Right hindlimb (tissue), 1 donor: ENCODE results near the gene WDR59.
A peak's percentile ranks its signal among the peaks of the same experiment; 100 is the strongest.
"Not testable (repeated sequence)": the region's sequence is repeated elsewhere in the genome, so short reads cannot be mapped to it uniquely, and the experiment has no call there.

Source experiments
- DNase-seq: peaks from one replicate; pipeline ENCODE4 v3.0.0-alpha.2; 2018

The WDR59 gene

DNA sequence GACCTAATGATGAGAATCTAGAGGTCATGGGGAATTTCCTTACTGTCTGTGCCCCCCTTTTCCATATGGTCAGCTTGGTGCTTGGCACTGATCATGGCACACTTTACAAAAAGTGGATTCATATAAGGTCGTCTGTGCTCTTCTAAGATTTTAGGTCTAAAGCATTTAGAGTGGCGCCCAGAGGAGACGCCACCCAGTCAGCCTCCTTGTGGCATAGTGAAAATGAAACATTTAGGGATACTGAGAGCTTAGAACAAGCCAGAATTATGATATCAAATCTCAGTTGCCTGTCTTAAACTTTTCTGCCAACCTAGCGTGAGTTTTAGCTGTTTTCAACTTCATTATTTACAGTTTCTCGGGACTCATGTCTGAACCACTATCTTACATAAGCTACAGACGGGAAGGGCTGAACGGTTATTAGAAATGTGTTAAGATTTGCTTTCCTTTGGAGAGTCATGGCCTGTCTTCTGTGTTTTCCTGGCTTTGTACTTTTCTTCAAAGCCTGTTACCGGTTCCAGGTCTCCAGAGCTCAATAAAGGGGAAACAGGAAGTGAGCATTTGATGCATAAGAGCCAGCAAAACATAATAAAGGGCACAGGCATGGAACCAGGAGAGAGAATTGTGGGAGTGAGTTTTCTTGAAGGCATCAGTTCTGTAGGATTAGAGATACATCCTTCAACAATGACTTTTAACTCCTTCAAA, 27.6 kb upstream of the WDR59 start:
- no peak for DNase-seq

DNA sequence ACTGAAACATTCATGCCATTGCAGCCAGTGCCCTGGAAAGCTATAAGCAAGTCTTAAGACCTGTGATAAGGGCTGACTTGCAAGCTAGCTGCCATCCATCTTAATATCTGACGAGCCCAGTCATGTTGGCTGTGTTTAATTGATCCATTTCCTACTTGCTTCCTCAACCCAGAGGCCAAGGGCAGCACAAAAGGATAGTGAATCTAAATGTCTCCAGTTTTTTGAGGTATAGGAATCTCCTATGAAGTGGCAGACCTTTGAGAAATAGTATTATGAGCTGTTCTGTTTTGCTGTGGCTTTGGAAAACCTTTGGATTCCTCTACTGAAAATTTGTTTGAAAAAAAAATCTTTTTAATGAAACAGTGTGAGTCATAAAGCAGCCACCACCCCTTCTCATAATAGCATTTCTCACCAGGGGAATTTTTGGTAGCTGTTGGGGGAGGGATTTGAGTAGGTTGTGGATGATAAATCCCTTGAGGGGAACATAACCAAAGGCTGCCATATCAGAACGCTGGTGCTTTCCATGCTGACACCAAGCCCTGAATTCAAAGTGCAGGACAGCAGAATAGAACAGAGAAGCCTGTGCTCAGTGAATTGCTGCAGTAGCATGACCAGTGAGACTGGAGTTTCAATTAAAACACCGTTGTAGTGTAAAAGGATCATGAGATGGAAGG, 26.8 kb upstream of the WDR59 start:
- no peak for DNase-seq

DNA sequence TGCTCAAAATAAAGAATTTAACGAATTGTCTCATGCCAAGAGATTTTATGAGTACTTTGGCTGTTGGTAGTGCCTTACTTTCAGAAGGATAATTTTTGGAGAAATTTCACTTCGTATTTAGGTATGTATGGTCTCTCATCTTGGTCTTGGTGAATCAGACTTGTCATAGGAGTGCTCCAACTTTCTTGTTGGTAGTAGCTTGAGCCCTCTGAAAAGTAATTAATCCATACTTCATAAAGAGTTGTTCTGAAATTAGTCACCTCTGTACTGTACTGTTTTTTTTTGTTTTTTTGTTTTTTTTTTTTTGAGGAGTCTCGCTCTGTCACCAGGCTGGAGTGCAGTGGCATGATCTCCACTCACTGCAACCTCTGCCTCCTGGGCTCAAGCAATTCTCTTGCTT, 25.5 kb upstream of the WDR59 start:
- no peak for DNase-seq

DNA sequence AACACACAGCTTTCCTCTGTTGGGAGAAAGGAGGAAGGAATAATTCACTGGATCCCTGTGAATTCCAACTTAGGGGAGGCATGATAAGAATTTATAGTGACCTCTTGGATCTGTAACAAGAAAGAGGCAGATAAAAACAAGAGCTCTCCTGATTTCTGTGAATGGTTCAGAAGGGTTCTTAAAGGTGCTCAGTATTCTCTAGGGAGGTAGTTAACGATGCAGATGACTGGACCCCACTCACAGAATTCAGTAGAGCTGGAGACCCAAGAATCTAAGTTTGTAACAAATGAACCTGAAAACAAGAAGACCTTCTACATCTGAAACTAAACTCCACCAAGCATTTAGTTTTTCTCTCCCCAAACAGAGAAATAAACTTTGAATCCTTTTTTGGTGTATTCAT, 22.5 kb upstream of the WDR59 start:
- DNase-seq: no peak

DNA sequence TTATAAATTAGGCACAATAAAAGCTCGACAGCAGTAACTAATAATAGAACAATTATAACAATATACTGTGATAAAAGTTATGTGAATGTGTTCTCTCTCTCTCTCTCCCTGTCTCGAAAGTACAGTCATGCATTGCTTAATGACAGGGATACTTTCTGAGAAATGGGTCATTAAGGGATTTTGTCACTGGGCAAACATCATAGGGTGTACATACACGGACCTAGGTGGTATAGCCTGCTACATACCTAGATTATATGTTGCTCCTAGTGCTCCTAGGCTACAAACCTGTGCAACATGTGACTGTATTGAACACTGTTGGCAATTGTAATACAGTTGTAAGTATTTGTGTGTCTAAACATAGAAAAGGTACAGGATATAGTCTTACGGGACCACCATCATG, 20.8 kb upstream of the WDR59 start:
- no peak for DNase-seq

DNA sequence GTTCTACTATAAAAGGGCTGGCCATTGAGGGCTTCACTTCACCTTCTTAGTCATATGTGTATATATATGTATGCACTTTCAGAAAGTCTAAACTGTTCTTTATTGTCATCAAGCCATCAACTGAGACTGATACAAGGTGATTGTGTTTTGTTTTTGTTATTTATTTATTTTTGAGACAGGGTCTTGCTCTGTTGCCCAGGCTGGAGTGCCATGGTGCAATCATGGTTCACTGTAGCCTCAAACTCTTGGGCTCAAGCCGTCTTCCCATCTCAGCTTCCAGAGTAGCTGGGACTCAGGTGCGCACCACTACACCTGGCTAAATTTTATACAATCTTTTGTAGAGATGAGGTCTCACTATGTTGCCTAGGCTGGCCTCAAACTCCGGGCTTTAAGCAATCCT, 19.5 kb upstream of the WDR59 start:
- no peak for DNase-seq

DNA sequence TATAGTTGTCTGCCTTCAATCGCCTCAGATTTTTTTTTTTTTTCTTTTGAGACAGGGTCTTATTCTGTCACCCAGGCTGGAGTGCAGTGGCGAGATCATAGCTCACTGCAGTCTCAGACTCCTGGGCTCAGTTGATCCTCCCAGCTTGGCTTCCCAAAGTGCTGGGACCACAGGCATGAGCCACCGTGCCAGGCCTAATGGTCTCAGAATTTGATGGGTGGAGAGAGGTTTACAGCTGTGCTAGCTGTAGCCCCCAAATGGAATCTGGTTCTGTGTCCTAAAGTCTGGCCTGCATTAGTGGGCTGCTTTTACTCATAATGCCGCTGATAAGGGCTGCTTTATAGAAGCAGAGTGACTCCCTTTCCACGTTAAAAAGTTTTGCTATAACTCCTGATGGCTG, 19.0 kb upstream of the WDR59 start:
- no peak for DNase-seq

DNA sequence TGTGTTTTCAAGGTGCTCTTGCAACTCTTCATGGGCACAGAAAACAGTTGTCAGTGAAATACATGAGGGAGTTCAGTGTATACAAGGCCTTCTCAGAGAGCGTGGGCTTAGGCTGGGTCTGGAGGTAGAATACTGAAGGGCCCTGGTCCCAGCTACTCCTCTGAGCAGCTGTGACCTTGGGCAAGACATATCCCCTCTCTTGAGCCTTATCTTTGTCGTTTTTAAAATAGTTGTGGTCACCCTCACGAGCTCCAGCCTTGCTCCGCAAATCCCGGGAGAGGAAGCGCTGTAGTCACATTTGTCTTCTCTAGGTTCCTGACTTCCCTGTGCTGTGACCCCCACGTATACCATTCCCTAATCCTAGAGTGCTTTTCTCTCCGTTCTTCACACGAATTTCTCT, 17.6 kb upstream of the WDR59 start:
- no peak for DNase-seq

DNA sequence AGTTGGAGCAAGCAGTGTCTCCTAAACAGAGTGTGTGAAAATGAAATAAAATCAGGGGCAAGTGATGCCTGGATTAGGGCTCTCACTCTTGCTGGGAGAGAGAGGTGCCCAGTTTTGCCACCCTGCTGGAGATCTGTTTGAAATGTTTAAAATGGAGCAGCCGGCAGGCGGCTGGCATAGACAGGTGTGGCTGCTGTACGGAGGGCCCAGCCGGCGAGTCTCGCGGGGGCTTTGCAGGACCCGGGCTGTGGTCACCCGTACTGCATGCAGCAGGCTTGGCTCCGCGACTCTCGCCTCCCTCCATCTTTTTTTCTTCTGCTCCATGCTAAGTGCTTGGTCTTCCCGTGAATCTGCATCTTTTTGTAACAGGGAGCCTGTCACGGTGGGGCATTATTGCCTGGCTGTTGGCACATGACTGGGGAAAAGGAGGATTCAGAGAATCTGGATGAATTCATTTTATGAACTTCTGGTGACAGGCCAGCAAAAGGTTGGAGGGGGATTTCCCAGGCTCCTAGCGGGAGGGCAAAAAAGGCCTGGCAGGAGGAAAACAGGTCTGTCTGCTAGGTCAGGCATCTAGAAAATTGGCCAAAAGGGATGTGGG, 15.7 kb upstream of the WDR59 start:
- peak; percentile 46 for DNase-seq

DNA sequence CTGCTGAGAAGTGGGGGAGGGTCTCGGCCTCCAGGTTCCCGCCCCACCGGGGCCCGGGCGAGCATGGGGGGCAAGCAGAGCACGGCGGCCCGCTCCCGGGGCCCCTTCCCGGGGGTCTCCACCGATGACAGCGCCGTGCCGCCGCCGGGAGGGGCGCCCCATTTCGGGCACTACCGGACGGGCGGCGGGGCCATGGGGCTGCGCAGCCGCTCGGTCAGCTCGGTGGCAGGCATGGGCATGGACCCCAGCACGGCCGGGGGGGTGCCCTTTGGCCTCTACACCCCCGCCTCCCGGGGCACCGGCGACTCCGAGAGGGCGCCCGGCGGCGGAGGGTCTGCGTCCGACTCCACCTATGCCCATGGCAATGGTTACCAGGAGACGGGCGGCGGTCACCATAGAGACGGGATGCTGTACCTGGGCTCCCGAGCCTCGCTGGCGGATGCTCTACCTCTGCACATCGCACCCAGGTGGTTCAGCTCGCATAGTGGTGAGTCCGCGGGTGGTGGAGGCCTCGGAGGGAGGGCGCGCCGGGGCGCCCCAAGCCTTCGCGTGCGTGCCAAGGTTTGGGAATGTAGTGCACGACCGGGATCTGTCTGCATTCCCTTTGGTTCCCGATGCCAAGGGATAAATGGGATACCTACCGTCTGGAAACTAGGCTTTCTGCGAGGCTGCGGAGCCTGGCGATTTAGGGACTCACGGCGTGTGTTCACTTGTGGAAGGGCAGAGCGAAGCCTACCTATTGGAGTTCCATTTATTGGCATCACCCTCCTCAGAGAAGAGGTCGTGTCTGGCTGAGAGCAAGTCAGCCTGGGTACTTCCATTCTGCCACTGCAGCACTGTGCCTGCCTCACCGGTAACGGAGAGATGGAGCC, 14.9 kb upstream of the WDR59 start:
- DNase-seq: peak; percentile 54

DNA sequence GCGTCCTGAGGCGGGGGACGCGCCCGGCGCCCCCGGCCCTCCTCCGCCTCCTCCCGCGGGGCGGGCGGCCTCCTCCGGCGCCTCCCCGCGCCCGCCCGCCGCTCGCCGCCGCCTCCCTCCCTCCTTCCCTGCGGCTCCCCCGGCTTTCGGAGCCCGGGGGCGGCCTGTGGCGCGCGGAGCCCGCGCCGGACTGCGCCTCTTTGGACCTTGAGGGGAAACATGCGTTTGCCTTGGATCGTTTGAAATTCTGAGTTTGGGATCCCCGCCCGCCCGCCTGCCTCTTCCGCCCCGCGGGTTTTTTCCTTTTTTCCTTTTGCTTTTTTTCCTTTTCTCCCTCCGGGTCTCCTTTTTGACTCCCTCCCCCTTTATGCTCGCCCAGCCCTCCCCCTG, 14.3 kb upstream of the WDR59 start:
- peak; percentile 60 for DNase-seq

DNA sequence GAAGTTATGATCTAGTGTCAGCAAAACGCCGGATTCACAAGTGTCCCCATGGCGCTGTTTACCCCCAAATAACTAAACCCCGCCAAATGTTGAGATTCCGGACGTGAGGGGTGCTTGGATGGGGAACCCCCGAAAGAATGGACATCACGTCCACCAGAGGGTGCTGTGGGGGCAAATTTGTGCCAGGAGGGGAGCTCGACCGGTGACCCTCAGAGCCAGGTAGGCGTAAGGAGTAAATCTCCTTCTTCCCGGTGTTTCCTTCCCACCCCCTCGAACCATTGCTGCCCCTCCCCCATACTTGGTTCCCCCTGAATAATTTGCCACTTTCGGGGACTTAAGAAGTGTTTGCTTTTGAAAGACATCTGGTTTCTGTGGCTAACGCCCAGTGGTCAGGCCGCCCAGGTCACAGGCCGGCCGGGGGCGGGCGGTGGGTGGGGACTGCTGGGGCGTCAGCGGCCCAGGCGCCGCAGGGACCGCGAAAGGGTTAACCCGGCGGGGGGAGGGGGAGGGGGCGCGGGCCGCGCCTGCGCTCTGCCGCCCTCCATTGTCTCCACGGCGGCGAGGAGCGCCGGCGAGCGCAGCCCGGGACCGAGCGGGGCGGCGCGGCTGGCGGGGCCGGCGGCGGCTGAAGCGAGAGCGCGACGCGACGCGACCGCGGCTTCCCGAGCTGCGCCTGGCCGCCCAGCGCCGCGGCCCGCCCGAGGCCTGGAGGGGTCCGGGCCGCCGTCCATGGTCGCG, 13.7 kb upstream of the WDR59 start, which contains the start of gene ZNRF1:
ZNRF1 (plus strand) TSS at position 544 of the 738 bp plus-strand sequence. CDS start 648 bp downstream, outside the sequence.
- peak; percentile 92 for DNase-seq

DNA sequence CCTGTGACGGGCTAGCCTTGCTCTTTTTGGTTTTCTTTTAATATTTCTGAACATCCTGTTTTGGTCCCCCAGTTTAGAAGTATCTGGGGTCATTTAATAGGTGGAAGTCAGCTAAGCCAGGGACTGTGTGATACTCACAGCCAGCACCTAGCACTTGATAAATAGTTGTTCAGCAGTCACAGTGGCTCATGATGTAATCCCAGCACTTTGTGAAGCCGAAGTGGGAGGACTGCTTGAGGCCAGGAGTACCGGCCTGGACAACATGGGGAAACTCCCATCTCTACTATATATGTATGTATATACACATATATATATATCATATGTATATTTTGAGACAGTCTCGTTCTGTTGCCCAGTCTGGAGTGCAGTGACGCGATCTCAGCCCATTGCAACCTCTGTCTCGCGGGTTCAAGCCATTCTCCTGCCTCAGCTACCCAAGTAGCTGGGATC, 12.1 kb upstream of the WDR59 start:
- no peak for DNase-seq

DNA sequence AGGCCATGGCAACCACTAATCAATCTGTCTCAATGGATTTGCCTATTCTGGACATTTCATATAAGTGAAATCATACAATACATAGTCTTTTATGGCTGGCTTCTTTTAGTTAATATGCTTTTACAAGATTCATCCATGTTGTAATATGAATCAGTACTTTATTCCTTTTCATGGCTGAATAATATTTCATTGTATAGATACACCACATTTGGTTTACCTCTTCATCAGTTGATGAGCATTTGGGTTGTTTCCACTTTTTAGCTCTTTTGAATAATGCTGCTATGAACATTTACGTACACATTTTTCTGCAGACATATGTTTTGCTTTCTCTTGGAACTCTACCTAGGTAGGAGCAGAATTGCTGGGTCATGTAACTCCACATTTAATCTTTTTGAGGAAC, 11.1 kb upstream of the WDR59 start:
- DNase-seq: no peak

DNA sequence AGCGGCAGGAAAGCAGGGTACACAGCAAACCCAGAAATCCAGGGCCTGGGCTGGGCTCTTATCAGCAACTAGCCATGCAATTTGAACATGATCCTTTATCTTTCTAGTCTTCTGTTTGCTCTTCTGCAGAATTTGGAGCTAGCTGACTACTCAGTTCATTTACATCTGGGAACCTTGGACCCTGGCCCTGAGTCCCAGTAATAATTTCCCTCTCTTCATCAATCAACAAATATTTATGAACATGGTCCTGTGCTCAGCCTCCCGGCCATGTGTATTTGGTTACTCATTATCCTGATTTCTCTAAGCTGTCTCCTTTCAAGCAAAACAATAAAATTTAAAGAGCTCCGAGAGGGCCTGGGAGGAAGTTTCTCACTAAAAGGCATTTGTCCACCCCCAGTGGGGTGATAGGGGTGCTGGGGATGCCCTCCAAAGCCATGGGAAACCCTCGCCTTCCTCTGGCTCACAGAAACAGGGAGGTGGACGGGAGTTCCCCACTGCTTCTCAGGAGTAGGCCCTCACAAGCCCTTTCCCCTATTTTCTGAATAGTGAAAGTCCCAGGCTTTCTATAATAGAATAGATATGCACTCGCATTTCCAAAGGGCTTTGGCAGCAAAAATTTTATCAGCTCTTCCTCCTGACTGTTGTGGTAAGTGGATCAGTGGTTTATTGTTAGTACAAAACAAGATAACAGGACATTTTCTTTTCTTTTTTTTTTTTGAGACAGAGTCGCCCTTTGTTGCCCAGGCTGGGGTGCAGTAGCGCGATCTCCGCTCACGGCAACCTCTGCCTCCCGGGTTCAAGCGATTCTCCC, 6.9 kb upstream of the WDR59 start:
- no peak for DNase-seq

DNA sequence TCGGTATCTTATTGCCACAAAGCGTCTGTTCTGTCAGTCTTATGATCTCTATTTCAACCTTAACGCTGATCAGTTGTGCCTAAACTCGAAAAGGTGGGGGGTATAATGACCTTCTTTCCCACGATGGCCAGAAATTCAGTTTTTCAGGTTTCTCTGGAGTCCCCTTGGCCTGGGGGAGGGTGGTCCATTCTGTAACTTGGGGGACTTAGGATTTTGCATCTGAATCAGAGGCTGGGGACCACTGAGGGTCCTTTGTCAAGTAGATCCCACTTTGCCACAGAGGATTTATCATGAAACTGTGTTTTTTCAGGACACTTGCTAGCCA, 6.3 kb upstream of the WDR59 start:
- DNase-seq: no peak

DNA sequence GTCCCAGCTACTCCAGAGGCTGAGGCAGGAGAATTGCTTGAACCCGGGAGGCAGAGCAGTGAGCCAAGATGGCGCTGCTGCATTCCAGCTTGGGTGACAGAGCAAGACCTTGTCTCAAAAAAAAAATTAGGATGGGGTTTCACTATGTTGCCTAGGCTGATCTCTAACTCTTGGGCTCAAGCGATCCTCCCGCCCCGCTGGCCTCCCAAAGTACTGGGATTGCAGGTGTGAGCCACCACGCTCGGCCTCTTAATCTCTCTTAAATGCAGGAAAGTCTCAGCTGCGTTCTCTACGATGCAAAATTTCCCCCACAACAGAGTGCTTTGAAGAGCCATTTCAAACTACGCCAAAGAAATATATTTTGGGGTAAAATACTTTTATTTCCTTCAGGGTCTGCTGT, 5.9 kb upstream of the WDR59 start:
- no peak for DNase-seq

DNA sequence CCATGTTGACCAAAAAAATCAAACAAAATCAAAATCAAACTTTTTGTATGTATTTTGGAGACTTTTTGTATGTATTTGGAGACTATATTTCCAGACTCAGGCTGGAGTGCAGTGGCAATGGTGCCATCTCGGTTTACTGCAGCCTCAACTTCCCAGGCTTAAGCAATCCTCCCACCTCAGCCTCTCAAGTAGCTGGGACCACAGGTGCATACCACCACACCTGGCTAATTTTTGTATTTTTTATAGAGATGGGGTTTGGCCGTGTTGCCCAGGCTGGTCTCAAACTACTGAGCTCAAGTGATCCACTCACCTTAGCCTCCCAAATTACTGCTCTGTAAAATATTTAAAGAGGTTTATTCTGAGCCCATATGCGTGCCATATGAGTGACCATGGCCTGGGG, 4.9 kb upstream of the WDR59 start:
- not testable (repeated sequence) for DNase-seq

DNA sequence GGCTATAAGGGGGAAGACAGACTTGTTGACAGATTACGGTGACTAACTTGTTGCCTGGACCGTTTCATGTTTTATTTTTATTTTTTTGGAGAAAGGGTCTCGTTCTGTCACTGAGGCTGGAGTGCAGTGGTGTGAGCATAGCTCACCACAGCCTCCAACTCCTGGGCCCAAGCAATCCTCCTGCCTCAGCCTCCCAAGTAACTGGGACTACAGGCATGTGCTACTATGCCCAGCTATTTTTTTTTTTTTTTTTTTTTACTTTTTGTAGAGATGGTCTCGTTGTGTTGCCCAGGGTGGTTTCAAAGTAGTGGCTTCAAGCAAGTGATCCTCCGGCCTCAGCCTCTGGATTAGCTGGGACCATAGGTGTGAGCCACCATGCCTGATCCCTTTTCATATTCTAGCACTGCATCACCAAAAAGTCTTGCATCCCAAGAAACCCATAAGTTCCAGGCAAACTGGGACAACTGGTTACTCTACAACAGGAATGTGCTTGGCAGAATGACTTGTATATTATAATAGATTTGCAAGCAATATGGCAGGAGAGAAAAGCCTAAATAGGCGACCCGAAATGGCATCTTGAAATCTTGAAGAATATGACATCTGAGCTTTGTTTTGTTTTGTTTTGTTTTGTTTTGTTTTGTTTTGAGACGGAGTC, 2.2 kb upstream of the WDR59 start:
- no peak for DNase-seq

DNA sequence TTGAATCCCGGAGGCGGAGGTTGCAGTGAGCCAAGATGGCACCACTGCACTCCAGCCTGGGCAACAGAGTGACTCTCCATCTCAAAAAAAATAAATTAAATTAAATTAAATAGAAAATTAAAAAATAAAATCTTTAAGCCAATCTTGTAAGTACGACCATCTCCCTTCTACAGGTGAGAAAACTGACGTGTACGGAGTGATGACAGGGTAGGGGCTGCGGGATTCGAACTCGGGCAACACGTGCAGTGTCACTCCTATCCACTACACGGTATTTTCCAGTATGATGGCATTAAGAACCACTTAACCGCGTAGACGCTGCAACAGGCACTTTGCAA, 762 bp downstream of the WDR59 start:
- no peak for DNase-seq

DNA sequence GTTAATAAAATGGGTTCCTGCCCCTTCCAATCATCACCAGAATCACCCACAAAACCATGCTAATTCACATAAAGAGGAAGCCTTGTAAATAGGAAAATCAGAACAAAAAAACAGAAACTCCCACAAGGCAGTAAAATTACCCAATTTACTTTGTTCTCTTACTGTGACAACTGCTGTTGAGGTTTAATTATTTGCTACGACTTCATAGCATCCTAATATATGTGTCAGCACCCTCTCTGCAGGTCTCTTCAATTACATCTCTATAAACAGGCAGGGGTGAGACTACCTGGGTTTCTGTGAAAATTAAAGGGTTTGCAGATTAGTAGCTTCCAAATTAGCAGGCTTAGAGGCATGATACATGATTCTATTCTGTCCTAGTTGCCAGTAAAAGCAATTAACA, 2.7 kb downstream of the WDR59 start:
- DNase-seq: no peak
